OCI-LY3 (cell line): Measurements from ENCODE around the gene S100A6.

Experiments
- EZH2phosphoT487 ChIP-seq: fragments of 200-600 bp; shearing (Covaris generic); IDR thresholded peaks from 2 replicates; pipeline ENCODE4 v1.6.1; 2018; ENCODE audit warnings: antibody characterized with exemption, mixed run types, low read depth
- TF ChIP-seq, protein P1 (sequence below): fragments of 200-600, 300-600 bp; sonication (generic); IDR thresholded peaks from 2 replicates; pipeline ENCODE4 v1.5.1; 2014; ENCODE audit warnings: antibody characterized with exemption, low read length, low read depth

DNA sequence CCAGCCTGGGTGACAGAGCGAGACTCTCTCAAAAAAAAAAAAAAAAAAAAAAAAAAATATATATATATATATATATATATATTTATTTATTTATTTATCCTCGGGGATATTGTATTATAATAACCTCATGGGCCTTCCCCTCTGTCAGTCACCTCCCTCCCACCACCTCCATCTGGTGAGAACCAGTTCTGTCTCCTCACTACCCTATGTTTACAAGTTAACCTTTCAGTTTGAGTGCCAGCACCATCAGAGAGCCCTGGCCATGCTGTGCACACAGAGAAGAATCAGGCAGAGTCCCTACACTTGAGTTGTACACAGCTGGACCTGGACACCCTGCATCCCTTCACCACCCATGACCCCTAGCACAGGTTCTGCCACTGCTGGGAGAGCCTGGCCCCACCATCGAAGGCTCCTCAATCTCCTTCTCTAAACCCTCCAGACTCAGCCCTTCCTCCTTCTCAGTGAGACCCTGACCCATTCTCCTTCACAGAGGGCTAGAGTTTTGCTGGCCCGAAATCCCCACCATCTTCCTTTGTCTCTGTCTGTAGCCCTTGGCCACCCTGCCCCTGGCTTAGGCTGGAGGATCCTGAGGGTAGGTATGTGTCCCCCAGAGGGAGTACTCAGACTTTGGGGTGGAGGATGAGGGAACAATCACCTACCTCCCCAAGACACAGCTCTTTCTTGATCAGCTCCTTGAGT is 3.8 kb upstream of the S100A6 start:
- TF ChIP-seq, protein P1, sequence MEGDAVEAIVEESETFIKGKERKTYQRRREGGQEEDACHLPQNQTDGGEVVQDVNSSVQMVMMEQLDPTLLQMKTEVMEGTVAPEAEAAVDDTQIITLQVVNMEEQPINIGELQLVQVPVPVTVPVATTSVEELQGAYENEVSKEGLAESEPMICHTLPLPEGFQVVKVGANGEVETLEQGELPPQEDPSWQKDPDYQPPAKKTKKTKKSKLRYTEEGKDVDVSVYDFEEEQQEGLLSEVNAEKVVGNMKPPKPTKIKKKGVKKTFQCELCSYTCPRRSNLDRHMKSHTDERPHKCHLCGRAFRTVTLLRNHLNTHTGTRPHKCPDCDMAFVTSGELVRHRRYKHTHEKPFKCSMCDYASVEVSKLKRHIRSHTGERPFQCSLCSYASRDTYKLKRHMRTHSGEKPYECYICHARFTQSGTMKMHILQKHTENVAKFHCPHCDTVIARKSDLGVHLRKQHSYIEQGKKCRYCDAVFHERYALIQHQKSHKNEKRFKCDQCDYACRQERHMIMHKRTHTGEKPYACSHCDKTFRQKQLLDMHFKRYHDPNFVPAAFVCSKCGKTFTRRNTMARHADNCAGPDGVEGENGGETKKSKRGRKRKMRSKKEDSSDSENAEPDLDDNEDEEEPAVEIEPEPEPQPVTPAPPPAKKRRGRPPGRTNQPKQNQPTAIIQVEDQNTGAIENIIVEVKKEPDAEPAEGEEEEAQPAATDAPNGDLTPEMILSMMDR = no peak
- no peak for TF ChIP-seq EZH2phosphoT487
